Omental fat pad (tissue), 4 donors: Measurements from ENCODE around the gene MPV17. TPM values are rescaled to one million over a fixed set of nuclear protein-coding genes. Genes with fewer than 3 reads are reported as not detected.
"Not testable (repeated sequence)": the region's sequence is repeated elsewhere in the genome, so short reads cannot be mapped to it uniquely, and the experiment has no call there.

Experiments
- ATAC-seq: fragments of 150-250 bp; one replicate; pipeline ENCODE4 v1.9.1; 2016; ENCODE audit warnings: mild to moderate bottlenecking, moderate library complexity; ENCODE audit not compliant: low FRiP score
- DNase-seq: peaks from one replicate; pipeline ENCODE4 v3.0.0-alpha.2; 2019; ENCODE audit warnings: low spot score
- CTCF ChIP-seq, 3 donors: fragments of 450-650 bp; IDR thresholded peaks; one replicate each; pipeline ENCODE4 v1.5.1; 2016 to 2017; ENCODE audit warnings: antibody characterized with exemption in 3 of 3, mild to moderate bottlenecking in 3 of 3, moderate library complexity in 2 of 3
- total RNA-seq, 4 donors: library from RNA; depleted of rRNA; stranded (reverse); fragments of >200 nt; gene quantifications; one replicate each; pipeline ENCODE4 v1.1.0, GENCODE V29; 2016

Gene MPV17
- total RNA-seq, 4 donors from 2014 or later: 63.0 to 97.8 (median 77.2) TPM

- DNase-seq: no peak
- no peak for TF ChIP-seq CTCF (IDR thresholded peaks at IDR 0.05)
- ATAC-seq: no peak
Measured at GRCh38 chr2:27304488-27305240, 18.2 kb downstream of the MPV17 start.

GRCh38 chr2:27303093-27304025 lies 19.5 kb downstream of the MPV17 start:
- TF ChIP-seq CTCF (IDR thresholded peaks at IDR 0.05): peak in 1 of 3 donors; percentile 35
- DNase-seq (no peak), ATAC-seq (no peak)

- not testable (repeated sequence) for DNase-seq, ATAC-seq
Measured at GRCh38 chr2:27300606-27301005, 22.3 kb downstream of the MPV17 start.

- ATAC-seq: no peak
- DNase-seq: no peak
- no peak for TF ChIP-seq CTCF (IDR thresholded peaks at IDR 0.05)
Measured at GRCh38 chr2:27298391-27299080, 24.4 kb downstream of the MPV17 start.

- DNase-seq: no peak
- no peak for TF ChIP-seq CTCF (IDR thresholded peaks at IDR 0.05)
- ATAC-seq: no peak
Measured at GRCh38 chr2:27297195-27297594, 25.7 kb downstream of the MPV17 start.

- no peak for TF ChIP-seq CTCF (IDR thresholded peaks at IDR 0.05)
- ATAC-seq (no peak), DNase-seq (no peak)
Measured at GRCh38 chr2:27296481-27296880, 26.4 kb downstream of the MPV17 start.

- TF ChIP-seq CTCF (IDR thresholded peaks at IDR 0.05): no peak
- no peak for DNase-seq
- ATAC-seq: no peak
Measured at GRCh38 chr2:27294928-27295327, 28.0 kb downstream of the MPV17 start.
